HG03139 (cell line): Measurements from ENCODE around the gene CDKN3.
"Not testable (repeated sequence)": the region's sequence is repeated elsewhere in the genome, so short reads cannot be mapped to it uniquely, and the experiment has no call there.

Experiments
- ATAC-seq: cut with Tn5 transposase; IDR thresholded peaks from one replicate; pipeline ENCODE4 v1.9.1; 2021; ENCODE audit not compliant: unreplicated experiment

The CDKN3 gene

DNA sequence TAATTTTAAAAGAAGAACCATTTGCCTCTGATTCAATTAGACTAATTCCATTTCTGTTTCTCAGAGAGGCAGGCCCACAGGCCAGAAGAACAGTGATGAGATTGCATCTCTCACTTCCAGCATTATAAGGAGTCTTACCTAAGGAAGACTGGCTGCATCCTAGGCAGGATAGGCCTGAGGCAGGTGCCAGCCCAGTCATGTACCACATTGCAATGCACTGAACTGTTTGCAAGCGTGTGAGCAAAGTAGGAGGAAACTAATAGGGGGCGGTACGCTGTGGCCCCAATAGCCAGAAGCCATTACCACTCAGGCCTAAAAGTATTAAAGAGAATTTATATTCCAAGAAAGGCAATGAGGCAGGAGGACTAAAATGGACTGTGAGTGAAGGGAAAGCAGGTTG lies 56.4 kb downstream of the CDKN3 start:
- ATAC-seq: no peak

GRCh38 chr14:54453990-54454389 lies 57.2 kb downstream of the CDKN3 start:
- ATAC-seq: not testable (repeated sequence)

DNA sequence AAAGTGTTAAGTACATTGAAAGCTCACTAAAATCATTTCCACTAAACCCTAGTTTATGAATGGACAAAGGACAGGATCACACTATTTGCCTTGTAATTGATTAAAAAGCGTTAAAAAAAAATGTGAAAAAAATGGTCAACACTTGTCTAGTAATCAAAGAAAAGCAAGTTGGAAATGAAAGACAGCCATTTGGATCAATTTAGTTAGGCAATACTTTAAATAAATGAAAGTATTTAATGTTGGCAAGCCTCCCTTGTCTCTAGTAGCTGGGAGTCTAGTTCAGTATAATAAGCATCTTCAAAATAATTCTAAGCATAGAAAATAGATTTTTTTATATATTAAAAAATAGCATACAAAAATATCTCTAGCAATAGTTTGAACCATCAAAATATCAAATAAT lies 58.6 kb downstream of the CDKN3 start:
- no peak for ATAC-seq

DNA sequence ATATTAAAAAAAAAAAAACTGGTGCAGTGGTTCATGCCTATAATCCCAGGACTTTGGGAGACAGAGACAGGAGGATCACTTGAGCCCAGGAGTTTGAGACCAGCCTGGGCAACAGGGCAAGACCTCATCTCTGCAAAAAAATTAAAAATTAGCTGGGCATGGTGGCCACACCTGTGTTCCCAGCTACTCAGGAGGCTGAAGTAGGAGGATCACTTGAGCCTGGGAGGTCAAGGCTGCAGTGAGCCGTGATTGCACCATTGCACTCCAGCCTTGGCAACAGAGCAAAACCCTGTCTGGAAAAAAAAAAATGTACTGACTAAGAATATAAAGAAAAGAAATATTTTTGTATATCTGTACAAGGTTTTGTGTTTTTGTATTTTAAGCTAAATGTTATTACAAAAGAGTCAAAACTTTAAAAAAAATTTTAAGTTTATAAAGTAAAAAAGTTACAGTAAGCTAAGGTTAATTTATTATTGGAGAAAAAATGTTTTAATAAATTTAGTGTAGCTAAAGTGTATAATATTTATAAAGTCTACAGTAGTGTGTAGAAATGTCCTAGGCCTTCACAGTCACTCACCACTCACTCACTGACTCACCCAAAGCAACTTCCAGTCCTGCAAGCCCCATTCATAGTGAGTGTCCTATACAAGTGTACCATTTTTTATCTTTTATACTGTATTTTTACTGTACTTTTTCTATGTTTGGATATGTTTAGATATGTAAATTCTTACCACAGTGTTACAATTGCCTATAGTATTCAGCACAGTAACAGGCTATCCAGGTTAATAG lies 60.2 kb downstream of the CDKN3 start:
- ATAC-seq: not testable (repeated sequence)

DNA sequence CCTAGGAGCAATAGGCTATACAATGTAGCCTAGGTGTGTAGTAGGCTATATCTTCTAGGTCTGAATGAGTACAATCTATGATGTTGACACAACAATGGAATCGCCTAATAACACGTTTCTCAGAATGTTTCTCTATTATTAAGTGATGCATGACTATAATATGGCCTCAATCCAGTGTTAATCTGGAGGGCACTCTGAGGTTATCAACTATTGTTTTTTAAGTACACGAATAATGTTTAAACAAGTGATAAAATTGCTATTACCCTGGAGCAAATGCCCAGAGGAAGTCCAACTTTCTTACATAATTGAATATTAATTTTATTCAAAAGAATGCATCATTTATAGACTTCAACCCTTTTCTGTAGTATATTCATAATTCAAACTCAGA lies 60.8 kb downstream of the CDKN3 start:
- no peak for ATAC-seq

DNA sequence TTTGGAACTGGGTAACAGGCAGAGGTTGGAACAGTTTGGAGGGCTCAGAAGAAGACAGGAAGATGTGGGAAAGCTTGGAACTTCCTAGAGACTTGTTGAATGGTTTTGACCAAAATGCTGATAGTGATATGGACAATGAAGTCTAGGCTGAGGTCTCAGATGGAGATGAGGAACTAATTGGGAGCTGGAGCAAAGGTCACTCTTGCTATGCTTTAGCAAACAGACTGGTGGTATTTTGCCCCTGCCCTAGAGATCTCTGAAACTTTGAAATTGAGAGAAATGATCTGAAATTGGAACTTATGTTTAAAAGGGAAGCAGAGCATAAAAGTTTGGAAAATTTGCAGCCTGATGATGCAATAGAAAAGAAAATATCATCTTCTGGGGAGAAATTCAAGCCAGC lies 61.7 kb downstream of the CDKN3 start:
- ATAC-seq: not testable (repeated sequence)

DNA sequence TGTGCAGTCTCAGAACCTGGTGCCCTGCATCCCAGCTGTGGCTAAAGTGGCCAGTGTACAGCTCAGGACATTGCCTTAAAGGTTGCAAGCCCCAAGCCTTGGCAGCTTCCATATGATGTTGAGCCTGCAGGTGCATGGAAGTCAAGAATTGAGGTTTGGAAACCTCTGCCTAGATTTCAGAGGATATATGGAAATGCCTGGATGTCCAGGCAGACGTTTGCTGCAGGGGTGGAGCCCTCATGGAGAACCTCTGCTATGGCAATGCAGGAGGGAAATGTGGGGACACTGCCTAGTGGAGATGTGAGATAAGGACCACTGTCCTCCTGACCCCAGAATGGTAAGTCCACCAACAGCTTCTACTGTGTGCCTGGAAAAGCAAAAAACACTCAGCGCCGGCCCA lies 62.3 kb downstream of the CDKN3 start:
- ATAC-seq: no peak

GRCh38 chr14:54462048-54462447 lies 65.2 kb downstream of the CDKN3 start:
- ATAC-seq: no peak

DNA sequence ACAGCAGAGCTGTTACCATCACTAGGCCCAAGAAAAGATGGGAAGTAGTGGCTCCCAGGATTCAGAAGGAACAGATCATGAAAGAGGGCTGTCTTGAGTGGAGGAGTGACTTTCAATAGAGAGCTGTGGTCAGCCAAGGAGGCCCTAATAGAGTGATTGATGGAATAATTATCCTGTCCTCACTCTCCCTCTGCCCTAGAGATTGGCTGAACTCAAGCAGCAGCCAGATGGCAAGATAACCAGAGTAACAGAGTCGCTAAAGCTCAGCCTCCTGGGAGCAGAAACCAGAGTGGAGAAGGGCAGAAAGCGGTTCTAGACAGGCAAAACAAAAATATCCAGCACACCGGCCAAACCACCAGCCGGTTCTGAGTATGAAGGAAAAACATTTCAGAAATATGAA lies 68.8 kb downstream of the CDKN3 start:
- no peak for ATAC-seq

- ATAC-seq: no peak
These were observed 70.5 kb downstream of the CDKN3 start for GRCh38 chr14:54467280-54467679.
